ENCODE results near the gene PAQR5. TPM values are rescaled to one million over a fixed set of nuclear protein-coding genes. Genes with fewer than 3 reads are reported as not detected.
A peak's percentile ranks its signal among the peaks of the same experiment; 100 is the strongest.
"Not testable (repeated sequence)": the region's sequence is repeated elsewhere in the genome, so short reads cannot be mapped to it uniquely, and the experiment has no call there.

PAQR5 gene
- total RNA-seq (ENCODE audit: insufficient read depth, low replicate concordance) = 0.96 TPM

GRCh38 chr15:69298697-69299441 is at the start of gene PAQR5:
Gene PAQR5 (plus strand): TSS chr15:69298912. CDS start chr15:69360081, 61,169 bp downstream.
- no peak for DNase-seq (ENCODE audit: low spot score)

- peak; percentile 27 for DNase-seq (ENCODE audit: low spot score)
These were observed 45.6 kb upstream of the PAQR5 start for GRCh38 chr15:69253156-69253555.

GRCh38 chr15:69265347-69265955 is 33.3 kb upstream of the PAQR5 start:
- no peak for DNase-seq (ENCODE audit: low spot score)

GRCh38 chr15:69271217-69271616 is 27.5 kb upstream of the PAQR5 start:
- no peak for DNase-seq (ENCODE audit: low spot score)

- no peak for DNase-seq (ENCODE audit: low spot score)
These were observed 26.6 kb upstream of the PAQR5 start for GRCh38 chr15:69272139-69272538.

GRCh38 chr15:69272891-69273290 is 25.8 kb upstream of the PAQR5 start:
- no peak for DNase-seq (ENCODE audit: low spot score)

GRCh38 chr15:69275074-69275670 is 23.5 kb upstream of the PAQR5 start:
- DNase-seq (ENCODE audit: low spot score) = peak; percentile 91

- no peak for DNase-seq (ENCODE audit: low spot score)
These were observed 22.7 kb upstream of the PAQR5 start for GRCh38 chr15:69275933-69276560.

GRCh38 chr15:69277316-69277715 is 21.4 kb upstream of the PAQR5 start:
- no peak for DNase-seq (ENCODE audit: low spot score)

- no peak for DNase-seq (ENCODE audit: low spot score)
These were observed 19.1 kb upstream of the PAQR5 start for GRCh38 chr15:69279636-69280035.

- DNase-seq (ENCODE audit: low spot score) = no peak
These were observed 17.9 kb upstream of the PAQR5 start for GRCh38 chr15:69280783-69281182.

GRCh38 chr15:69282104-69282743 is 16.5 kb upstream of the PAQR5 start:
- DNase-seq (ENCODE audit: low spot score) = no peak

GRCh38 chr15:69285834-69286233 is 12.9 kb upstream of the PAQR5 start:
- DNase-seq (ENCODE audit: low spot score) = no peak

- no peak for DNase-seq (ENCODE audit: low spot score)
These were observed 10.7 kb upstream of the PAQR5 start for GRCh38 chr15:69288011-69288410.

GRCh38 chr15:69288531-69289341 is 10.0 kb upstream of the PAQR5 start:
- DNase-seq (ENCODE audit: low spot score) = no peak

- DNase-seq (ENCODE audit: low spot score) = no peak
These were observed 9.2 kb upstream of the PAQR5 start for GRCh38 chr15:69289342-69290146.

- DNase-seq (ENCODE audit: low spot score) = peak; percentile 66
These were observed 8.2 kb upstream of the PAQR5 start for GRCh38 chr15:69290346-69291164.

GRCh38 chr15:69291651-69292050 is 7.1 kb upstream of the PAQR5 start:
- DNase-seq (ENCODE audit: low spot score) = not testable (repeated sequence)

GRCh38 chr15:69292826-69293420 is 5.8 kb upstream of the PAQR5 start:
- DNase-seq (ENCODE audit: low spot score) = no peak

All from umbilical cord (tissue), 2 donors.